Thoracic aorta (tissue), 2 donors: ENCODE results near the gene LRRC28. TPM values are rescaled to one million over a fixed set of nuclear protein-coding genes. Genes with fewer than 3 reads are reported as not detected.

ENCODE experiments used
- ATAC-seq: fragments of 150-250 bp; one replicate; pipeline ENCODE4 v1.8.0; 2017; ENCODE audit warnings: low read depth; ENCODE audit not compliant: insufficient number of reproducible peaks, low FRiP score
- DNase-seq: peaks from one replicate; pipeline ENCODE4 v3.0.0-alpha.2; 2020; ENCODE audit warnings: low spot score
- H3K27ac ChIP-seq, 2 donors: fragments of 200-600 bp; sonication (generic); 1 replicate in 1 of 2; 2 replicates in 1 of 2; pipeline ENCODE4 v1.5.1; 2016; ENCODE audit warnings: mild to moderate bottlenecking in 2 of 2, moderate library complexity in 2 of 2
- H3K27me3 ChIP-seq: fragments of 200-600 bp; sonication (generic); replicated peaks from 2 replicates; pipeline ENCODE4 v1.6.0; 2016; ENCODE audit warnings: mild to moderate bottlenecking; ENCODE audit not compliant: insufficient read depth
- H3K36me3 ChIP-seq: fragments of 200-600 bp; sonication (generic); one replicate; pipeline ENCODE4 v1.5.1; 2016
- H3K4me1 ChIP-seq, 2 donors: fragments of 200-600 bp; sonication (generic); 1 replicate in 1 of 2; 2 replicates in 1 of 2; pipeline versions ENCODE4 v1.5.1 to v1.6.0; 2016; ENCODE audit warnings: low read depth in 2 of 2, mild to moderate bottlenecking in 1 of 2; ENCODE audit not compliant: control insufficient read depth in 1 of 2
- H3K4me3 ChIP-seq: fragments of 200-600 bp; sonication (generic); 2 replicates; pipeline ENCODE4 v1.5.1; 2016; ENCODE audit warnings: mild to moderate bottlenecking
- H3K9me3 ChIP-seq: fragments of 200-600 bp; sonication (generic); 2 replicates; pipeline ENCODE4 v1.5.1; 2016
- total RNA-seq, 2 donors: library from RNA; depleted of rRNA; stranded (reverse); fragments of >200 nt; gene quantifications; one replicate each; pipeline versions ENCODE4 v1.1.0 to v1.2.3, GENCODE V29; 2016
- TF ChIP-seq, protein P1 (sequence below): fragments of 200-600 bp; sonication (generic); IDR thresholded peaks from one replicate; pipeline ENCODE4 v1.5.1; 2019; ENCODE audit warnings: antibody characterized with exemption

Gene LRRC28
- total RNA-seq, 2 donors from 2014 or later: 30.1 to 35.3 TPM

DNA sequence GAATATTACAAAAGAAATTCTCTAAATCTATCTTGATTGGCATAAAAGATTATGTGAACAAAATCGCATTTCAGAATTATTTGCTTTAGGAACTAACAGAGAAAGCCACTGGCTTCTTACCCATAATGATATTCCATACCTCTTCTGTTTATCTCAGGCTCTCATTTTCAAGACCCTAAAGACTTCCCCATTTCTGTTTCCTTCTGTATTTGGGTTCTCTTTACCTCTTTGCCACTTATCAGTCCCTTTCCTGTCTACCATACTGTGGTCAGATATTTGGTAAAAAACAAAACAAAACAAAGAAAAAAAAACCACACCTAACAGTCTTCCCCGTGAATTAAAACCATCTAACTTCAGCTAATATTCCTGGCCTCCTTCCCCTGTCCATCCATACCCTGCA, 108.5 kb downstream of the LRRC28 start:
- H3K4me3 ChIP-seq: no peak overlapping the region
- no peak for ATAC-seq
- H3K4me1 ChIP-seq: peaks cover 0 to 6% of the 10 kb centered on the region in 2 donors
- no peaks in the 10 kb centered on the region for H3K36me3 ChIP-seq
- DNase-seq: no peak
- TF ChIP-seq, protein P1, sequence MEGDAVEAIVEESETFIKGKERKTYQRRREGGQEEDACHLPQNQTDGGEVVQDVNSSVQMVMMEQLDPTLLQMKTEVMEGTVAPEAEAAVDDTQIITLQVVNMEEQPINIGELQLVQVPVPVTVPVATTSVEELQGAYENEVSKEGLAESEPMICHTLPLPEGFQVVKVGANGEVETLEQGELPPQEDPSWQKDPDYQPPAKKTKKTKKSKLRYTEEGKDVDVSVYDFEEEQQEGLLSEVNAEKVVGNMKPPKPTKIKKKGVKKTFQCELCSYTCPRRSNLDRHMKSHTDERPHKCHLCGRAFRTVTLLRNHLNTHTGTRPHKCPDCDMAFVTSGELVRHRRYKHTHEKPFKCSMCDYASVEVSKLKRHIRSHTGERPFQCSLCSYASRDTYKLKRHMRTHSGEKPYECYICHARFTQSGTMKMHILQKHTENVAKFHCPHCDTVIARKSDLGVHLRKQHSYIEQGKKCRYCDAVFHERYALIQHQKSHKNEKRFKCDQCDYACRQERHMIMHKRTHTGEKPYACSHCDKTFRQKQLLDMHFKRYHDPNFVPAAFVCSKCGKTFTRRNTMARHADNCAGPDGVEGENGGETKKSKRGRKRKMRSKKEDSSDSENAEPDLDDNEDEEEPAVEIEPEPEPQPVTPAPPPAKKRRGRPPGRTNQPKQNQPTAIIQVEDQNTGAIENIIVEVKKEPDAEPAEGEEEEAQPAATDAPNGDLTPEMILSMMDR: no peak
- no peaks in the 10 kb centered on the region for H3K9me3 ChIP-seq
- H3K27me3 ChIP-seq: no peaks in the 10 kb centered on the region
- no peak overlapping the region for H3K27ac ChIP-seq

DNA sequence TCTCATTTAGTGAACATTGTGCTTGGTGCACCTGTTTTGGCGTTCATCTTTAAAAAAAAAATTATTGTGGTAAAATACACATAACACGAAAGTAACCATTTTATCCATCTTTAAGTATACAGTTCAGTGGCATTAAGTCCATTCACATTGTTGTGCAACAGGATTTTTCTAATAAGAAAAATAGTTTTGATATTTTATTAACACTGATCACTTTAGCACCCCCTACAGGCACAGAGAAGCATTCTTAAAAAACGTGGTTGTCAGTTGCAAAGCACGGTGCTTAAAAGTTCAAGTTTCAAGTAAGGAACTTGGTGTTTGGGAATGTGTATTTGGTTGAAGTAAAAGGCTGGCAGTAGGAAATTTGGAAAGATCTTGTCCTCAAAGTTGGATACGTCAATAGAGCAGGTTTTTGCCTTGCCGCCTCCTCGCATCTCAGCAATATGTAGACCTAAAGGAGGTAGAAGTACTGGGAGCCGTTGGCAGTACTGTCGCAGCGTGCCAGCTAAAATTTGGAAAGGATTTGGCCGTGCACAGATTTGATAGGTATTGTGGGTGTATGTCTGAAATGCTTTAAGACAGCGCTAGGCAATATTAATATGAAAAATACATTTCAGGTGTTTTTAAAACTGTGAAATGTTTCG, 110.4 kb downstream of the LRRC28 start:
- Histone ChIP-seq H3K9me3 (no peaks in the 10 kb centered on the region), H3K27ac (no peak overlapping the region), H3K4me1 (peaks cover 0 to 6% of the 10 kb centered on the region in 2 donors), H3K27me3 (no peaks in the 10 kb centered on the region), H3K36me3 (no peaks in the 10 kb centered on the region), H3K4me3 (no peak overlapping the region)
- ATAC-seq: no peak
- no peak for DNase-seq
- TF ChIP-seq, protein P1: peak; percentile 28

DNA sequence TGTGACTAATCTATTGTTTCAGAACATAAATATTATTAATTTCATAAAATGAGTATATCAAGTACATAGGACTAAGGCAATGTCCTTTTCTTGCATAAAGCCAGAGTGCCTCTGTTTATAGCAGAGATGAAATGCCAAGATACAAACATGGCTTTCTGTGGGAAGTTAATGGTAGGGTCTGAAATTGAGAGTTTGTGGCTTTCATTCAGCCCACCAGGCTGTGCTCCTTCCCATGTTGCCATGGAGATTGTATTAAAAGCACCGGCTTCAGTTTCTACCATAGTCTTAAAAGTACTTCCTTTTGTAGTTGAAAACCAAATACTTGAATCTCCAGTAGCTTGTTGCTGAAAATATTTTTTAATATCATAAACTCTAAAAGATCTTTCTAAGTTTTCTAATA, 114.0 kb downstream of the LRRC28 start:
- TF ChIP-seq, protein P1: no peak
- Histone ChIP-seq H3K4me3 (no peak overlapping the region), H3K9me3 (no peaks in the 10 kb centered on the region), H3K27ac (no peak overlapping the region), H3K4me1 (no peaks in the 10 kb centered on the region), H3K36me3 (no peaks in the 10 kb centered on the region), H3K27me3 (no peaks in the 10 kb centered on the region)
- DNase-seq (no peak), ATAC-seq (no peak)

DNA sequence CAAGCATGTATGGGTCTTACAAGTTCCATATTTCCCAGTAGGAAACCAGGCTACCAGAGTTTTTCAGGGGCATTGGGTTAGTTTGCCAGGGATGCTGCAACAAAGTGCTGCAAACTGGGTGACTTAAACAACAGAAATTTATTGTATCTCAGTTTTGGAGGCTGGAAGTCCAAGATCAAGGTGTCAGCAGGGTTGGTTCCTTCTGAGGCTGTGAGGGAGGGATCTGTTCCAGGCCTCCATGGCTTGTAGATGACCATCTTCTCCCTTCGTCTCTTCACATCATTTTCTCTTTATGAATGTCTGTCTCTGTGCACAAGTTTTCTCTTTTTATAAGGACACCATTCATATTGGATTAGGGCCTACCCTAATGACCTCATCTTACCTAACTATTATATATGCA, 114.7 kb downstream of the LRRC28 start:
- Histone ChIP-seq H3K4me1 (peaks cover 0 to 1% of the 10 kb centered on the region in 2 donors), H3K4me3 (no peak overlapping the region), H3K27me3 (no peaks in the 10 kb centered on the region), H3K27ac (no peak overlapping the region), H3K9me3 (no peaks in the 10 kb centered on the region), H3K36me3 (no peaks in the 10 kb centered on the region)
- ATAC-seq (no peak), DNase-seq (no peak)
- TF ChIP-seq, protein P1: no peak

DNA sequence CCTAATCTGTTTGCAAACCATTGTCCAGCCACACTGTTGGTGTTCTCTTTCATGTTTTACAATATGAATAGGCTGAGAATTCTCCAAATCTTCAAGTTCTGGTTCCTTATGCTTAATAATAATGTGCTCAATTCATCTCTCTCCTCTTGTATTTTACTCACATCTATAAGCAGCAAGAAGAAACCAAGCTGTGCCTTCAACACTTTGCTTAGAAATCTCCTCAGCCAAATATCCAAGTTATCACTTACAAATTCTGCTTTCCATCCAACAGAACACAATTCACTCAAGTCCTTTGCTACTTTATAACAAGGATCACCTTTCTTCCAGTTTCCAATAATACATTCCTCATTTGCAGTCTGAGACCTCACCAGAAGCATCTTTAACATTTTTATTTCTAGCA, 117.5 kb downstream of the LRRC28 start:
- no peak for ATAC-seq

More for the DNA sequence above, 117.5 kb downstream of the LRRC28 start:
- Histone ChIP-seq H3K27ac (no peak overlapping the region), H3K4me1 (peaks cover 7 to 12% of the 10 kb centered on the region in 2 donors), H3K27me3 (no peaks in the 10 kb centered on the region), H3K9me3 (no peaks in the 10 kb centered on the region), H3K36me3 (no peaks in the 10 kb centered on the region), H3K4me3 (no peak overlapping the region)
- TF ChIP-seq, protein P1: no peak
- no peak for DNase-seq
